Duodenal mucosa (tissue), 2 donors: ENCODE data around the gene TNP1.

Experiments
- H3K27ac ChIP-seq: one replicate; pipeline ENCODE4 v1.7.0; 2013; ENCODE audit warnings: low read depth, low read length
- H3K27me3 ChIP-seq, 2 donors: one replicate each; pipeline ENCODE4 v1.7.0; 2013; ENCODE audit warnings: low read length in 2 of 2, control low read depth in 1 of 2; ENCODE audit not compliant: insufficient read depth in 2 of 2, control insufficient read depth in 1 of 2
- H3K36me3 ChIP-seq, 2 donors: one replicate each; pipeline ENCODE4 v1.7.0; 2013; ENCODE audit warnings: low read length in 2 of 2, control low read depth in 1 of 2; ENCODE audit not compliant: insufficient read depth in 2 of 2, control insufficient read depth in 1 of 2
- H3K4me1 ChIP-seq, 2 donors: one replicate each; pipeline ENCODE4 v1.7.0; 2013; ENCODE audit warnings: low read length in 2 of 2, control low read depth in 1 of 2; ENCODE audit not compliant: insufficient read depth in 2 of 2, control insufficient read depth in 1 of 2
- H3K4me3 ChIP-seq, 2 donors: one replicate each; pipeline ENCODE4 v1.7.0; 2013; ENCODE audit warnings: low read length in 2 of 2, low read depth in 1 of 2
- H3K9ac ChIP-seq, 2 donors: one replicate each; pipeline ENCODE4 v1.7.0; 2013; ENCODE audit warnings: low read length in 2 of 2, low read depth in 1 of 2
- H3K9me3 ChIP-seq, 2 donors: one replicate each; pipeline ENCODE4 v1.7.0; 2013; ENCODE audit warnings: low read length in 2 of 2, control low read depth in 1 of 2; ENCODE audit not compliant: control insufficient read depth in 1 of 2

TNP1 gene

GRCh38 chr2:216888887-216889622 lies 29.2 kb upstream of the TNP1 start:
- no peak overlapping the region for H3K4me3 ChIP-seq
- H3K36me3 ChIP-seq, result no peaks in the 10 kb centered on the region
- H3K27me3 ChIP-seq, result no peaks in the 10 kb centered on the region
- no peak overlapping the region for H3K9ac ChIP-seq
- no peaks in the 10 kb centered on the region for H3K4me1 ChIP-seq
- no peaks in the 10 kb centered on the region for H3K9me3 ChIP-seq
- no peak overlapping the region for H3K27ac ChIP-seq

GRCh38 chr2:216888081-216888480 lies 28.2 kb upstream of the TNP1 start:
- no peak overlapping the region for H3K4me3 ChIP-seq
- no peak overlapping the region for H3K27ac ChIP-seq
- H3K27me3 ChIP-seq, result no peaks in the 10 kb centered on the region
- H3K9ac ChIP-seq, result no peak overlapping the region
- no peaks in the 10 kb centered on the region for H3K4me1 ChIP-seq
- H3K9me3 ChIP-seq, result no peaks in the 10 kb centered on the region
- no peaks in the 10 kb centered on the region for H3K36me3 ChIP-seq

- Histone ChIP-seq H3K27ac (no peak overlapping the region), H3K9ac (no peak overlapping the region)
These were observed 27.3 kb upstream of the TNP1 start for GRCh38 chr2:216887138-216887537.

GRCh38 chr2:216885117-216885553 lies 25.3 kb upstream of the TNP1 start:
- Histone ChIP-seq H3K4me1 (no peaks in the 10 kb centered on the region), H3K9me3 (no peaks in the 10 kb centered on the region), H3K4me3 (no peak overlapping the region), H3K27ac (no peak overlapping the region), H3K9ac (no peak overlapping the region), H3K36me3 (no peaks in the 10 kb centered on the region), H3K27me3 (no peaks in the 10 kb centered on the region)

More at GRCh38 chr2:216887138-216887537, 27.3 kb upstream of the TNP1 start:
- Histone ChIP-seq H3K36me3 (no peaks in the 10 kb centered on the region), H3K4me3 (no peak overlapping the region), H3K9me3 (no peaks in the 10 kb centered on the region), H3K4me1 (no peaks in the 10 kb centered on the region), H3K27me3 (no peaks in the 10 kb centered on the region)

- Histone ChIP-seq H3K9me3 (no peaks in the 10 kb centered on the region), H3K36me3 (no peaks in the 10 kb centered on the region), H3K27me3 (no peaks in the 10 kb centered on the region), H3K9ac (no peak overlapping the region), H3K4me1 (no peaks in the 10 kb centered on the region), H3K4me3 (no peak overlapping the region), H3K27ac (no peak overlapping the region)
These were observed 24.5 kb upstream of the TNP1 start for GRCh38 chr2:216884347-216884746.

- H3K27ac ChIP-seq, result no peak overlapping the region
These were observed 23.0 kb upstream of the TNP1 start for GRCh38 chr2:216882876-216883275.

GRCh38 chr2:216881411-216881810 lies 21.5 kb upstream of the TNP1 start:
- no peak overlapping the region for H3K9ac ChIP-seq
- no peak overlapping the region for H3K27ac ChIP-seq
- no peak overlapping the region for H3K4me3 ChIP-seq
- no peaks in the 10 kb centered on the region for H3K9me3 ChIP-seq
- no peaks in the 10 kb centered on the region for H3K36me3 ChIP-seq
- H3K4me1 ChIP-seq, result no peaks in the 10 kb centered on the region
- H3K27me3 ChIP-seq, result no peaks in the 10 kb centered on the region

More at GRCh38 chr2:216882876-216883275, 23.0 kb upstream of the TNP1 start:
- Histone ChIP-seq H3K4me1 (no peaks in the 10 kb centered on the region), H3K36me3 (no peaks in the 10 kb centered on the region), H3K9me3 (no peaks in the 10 kb centered on the region), H3K4me3 (no peak overlapping the region), H3K9ac (no peak overlapping the region), H3K27me3 (no peaks in the 10 kb centered on the region)

GRCh38 chr2:216880509-216881184 lies 20.8 kb upstream of the TNP1 start:
- H3K36me3 ChIP-seq, result no peaks in the 10 kb centered on the region
- no peaks in the 10 kb centered on the region for H3K9me3 ChIP-seq
- H3K27ac ChIP-seq, result no peak overlapping the region
- H3K9ac ChIP-seq, result no peak overlapping the region
- no peak overlapping the region for H3K4me3 ChIP-seq
- H3K4me1 ChIP-seq, result no peaks in the 10 kb centered on the region
- no peaks in the 10 kb centered on the region for H3K27me3 ChIP-seq

GRCh38 chr2:216879727-216880508 lies 20.1 kb upstream of the TNP1 start:
- H3K4me1 ChIP-seq, result no peaks in the 10 kb centered on the region
- no peaks in the 10 kb centered on the region for H3K36me3 ChIP-seq
- no peak overlapping the region for H3K27ac ChIP-seq
- H3K9me3 ChIP-seq, result no peaks in the 10 kb centered on the region
- no peak overlapping the region for H3K9ac ChIP-seq
- no peak overlapping the region for H3K4me3 ChIP-seq
- H3K27me3 ChIP-seq, result no peaks in the 10 kb centered on the region

GRCh38 chr2:216878072-216878471 lies 18.2 kb upstream of the TNP1 start:
- Histone ChIP-seq H3K9me3 (no peaks in the 10 kb centered on the region), H3K27ac (no peak overlapping the region), H3K27me3 (no peaks in the 10 kb centered on the region), H3K4me1 (no peaks in the 10 kb centered on the region), H3K9ac (no peak overlapping the region), H3K4me3 (no peak overlapping the region), H3K36me3 (no peaks in the 10 kb centered on the region)
